ENCODE data around the gene IL6ST.

DNA sequence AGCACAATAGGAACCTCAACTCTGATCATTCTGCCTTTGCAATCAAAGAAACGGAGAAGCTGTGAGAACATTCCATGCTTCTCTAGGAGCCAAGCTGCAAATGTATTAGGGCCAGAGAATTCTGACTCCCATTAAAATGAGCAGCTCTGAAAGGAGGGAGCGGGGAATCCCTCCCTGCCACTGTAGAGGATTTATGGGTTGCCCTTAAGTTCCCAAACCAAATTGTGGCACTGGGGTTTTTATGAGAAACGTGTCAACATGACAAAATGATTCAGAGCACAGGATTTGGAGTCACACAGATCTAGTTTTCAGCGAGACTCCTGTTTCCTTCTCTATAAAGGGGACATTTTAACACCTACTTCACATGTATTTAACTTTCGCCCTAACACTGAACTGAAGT, 1.8 kb downstream of the IL6ST start:
- TF ChIP-seq, protein P1, sequence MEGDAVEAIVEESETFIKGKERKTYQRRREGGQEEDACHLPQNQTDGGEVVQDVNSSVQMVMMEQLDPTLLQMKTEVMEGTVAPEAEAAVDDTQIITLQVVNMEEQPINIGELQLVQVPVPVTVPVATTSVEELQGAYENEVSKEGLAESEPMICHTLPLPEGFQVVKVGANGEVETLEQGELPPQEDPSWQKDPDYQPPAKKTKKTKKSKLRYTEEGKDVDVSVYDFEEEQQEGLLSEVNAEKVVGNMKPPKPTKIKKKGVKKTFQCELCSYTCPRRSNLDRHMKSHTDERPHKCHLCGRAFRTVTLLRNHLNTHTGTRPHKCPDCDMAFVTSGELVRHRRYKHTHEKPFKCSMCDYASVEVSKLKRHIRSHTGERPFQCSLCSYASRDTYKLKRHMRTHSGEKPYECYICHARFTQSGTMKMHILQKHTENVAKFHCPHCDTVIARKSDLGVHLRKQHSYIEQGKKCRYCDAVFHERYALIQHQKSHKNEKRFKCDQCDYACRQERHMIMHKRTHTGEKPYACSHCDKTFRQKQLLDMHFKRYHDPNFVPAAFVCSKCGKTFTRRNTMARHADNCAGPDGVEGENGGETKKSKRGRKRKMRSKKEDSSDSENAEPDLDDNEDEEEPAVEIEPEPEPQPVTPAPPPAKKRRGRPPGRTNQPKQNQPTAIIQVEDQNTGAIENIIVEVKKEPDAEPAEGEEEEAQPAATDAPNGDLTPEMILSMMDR (IDR thresholded peaks at IDR 0.05; ENCODE audit: low read length) = no peak
- no peak for TF ChIP-seq EZH2 (IDR thresholded peaks at IDR 0.05; ENCODE audit: borderline replicate concordance, low read length)
